CD4-positive, alpha-beta T cell treated with Interleukin-17A for 4 hours (primary cell): Measurements from ENCODE around the gene GMFB.
A peak's percentile ranks its signal among the peaks of the same experiment; 100 is the strongest.

Source experiments
- DNase-seq: peaks from one replicate; pipeline ENCODE4 v3.0.0-alpha.2; 2020; ENCODE audit warnings: mixed read lengths

GMFB gene

GRCh38 chr14:54488646-54489317 lies at the start of gene GMFB:
Gene GMFB, minus strand, starts transcription at chr14:54488980. Its CDS starts 53 bp downstream, at chr14:54488927.
- peak; percentile 89 for DNase-seq

- DNase-seq, result no peak
Observed at GRCh38 chr14:54538055-54538454, 49.3 kb upstream of the GMFB start.

GRCh38 chr14:54537651-54538050 lies 48.9 kb upstream of the GMFB start:
- no peak for DNase-seq

- no peak for DNase-seq
Observed at GRCh38 chr14:54535646-54536045, 46.9 kb upstream of the GMFB start.

DNA sequence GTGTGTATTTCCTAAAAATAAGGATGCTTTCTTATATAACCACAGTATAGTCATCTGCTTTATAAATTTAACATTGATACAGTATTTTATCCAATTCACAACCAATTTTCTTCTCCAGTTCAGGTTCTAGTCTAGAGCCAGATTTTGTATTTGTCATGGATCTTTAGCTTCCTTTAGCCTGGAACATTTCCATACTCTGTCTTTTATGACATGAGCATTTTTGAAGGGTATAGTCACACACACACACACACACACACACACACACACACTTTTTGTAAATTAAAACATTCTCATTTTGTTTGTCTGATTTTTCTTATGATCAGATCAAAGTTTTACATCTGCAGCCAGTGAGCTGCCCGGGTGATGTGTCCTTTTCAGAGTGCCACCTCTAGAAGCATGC lies 46.3 kb upstream of the GMFB start:
- DNase-seq, result no peak

GRCh38 chr14:54533100-54533499 lies 44.3 kb upstream of the GMFB start:
- DNase-seq, result no peak

DNA sequence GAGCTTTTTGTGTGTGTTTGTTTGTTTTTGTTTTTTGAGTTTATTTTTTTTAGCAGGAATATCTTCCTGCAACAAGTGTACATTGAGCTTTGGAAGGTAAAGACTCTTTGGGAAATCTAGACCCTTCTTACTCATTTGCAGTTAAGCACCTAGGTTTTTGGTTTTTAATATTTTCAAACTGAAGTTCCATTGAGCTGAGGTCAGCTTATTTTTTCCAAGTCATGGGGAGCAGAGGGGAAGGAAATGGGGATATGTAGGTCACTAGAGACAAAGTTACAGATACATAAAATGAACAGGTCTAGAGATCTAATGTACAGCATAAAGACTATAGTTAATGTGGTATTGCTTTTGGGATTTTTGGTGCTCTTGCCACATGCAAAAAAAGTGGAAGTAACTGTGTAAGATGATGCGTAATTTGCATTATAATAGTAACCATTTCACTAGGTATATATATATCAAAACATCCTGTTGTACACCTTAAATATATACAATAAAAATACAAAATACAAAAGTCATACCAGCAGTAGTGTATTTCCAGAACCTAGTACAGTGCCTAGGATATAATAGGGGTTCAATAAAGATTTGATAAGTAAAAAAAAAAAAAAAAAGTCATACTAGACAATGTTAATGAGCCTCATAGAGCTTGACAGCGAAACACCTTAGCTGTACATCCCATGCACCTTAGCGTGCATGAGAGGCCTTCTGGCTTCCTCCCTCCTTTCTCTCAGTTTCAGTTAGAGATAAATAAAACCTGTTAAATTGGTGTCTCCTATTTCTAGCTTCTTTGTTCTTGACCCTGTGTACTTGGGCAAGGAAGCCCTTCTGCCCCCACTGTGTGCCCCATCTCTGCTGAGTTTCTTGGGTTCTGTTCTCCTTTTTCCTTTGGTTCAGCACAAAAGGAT lies 43.6 kb upstream of the GMFB start:
- DNase-seq, result no peak

- no peak for DNase-seq
Observed at GRCh38 chr14:54529811-54530210, 41.0 kb upstream of the GMFB start.

- DNase-seq, result no peak
Observed at GRCh38 chr14:54528973-54529372, 40.2 kb upstream of the GMFB start.

- DNase-seq, result no peak
Observed at GRCh38 chr14:54524410-54524809, 35.6 kb upstream of the GMFB start.

GRCh38 chr14:54516709-54517108 lies 27.9 kb upstream of the GMFB start:
- DNase-seq, result no peak

GRCh38 chr14:54515670-54516069 lies 26.9 kb upstream of the GMFB start:
- no peak for DNase-seq

- no peak for DNase-seq
Observed at GRCh38 chr14:54512393-54512792, 23.6 kb upstream of the GMFB start.

DNA sequence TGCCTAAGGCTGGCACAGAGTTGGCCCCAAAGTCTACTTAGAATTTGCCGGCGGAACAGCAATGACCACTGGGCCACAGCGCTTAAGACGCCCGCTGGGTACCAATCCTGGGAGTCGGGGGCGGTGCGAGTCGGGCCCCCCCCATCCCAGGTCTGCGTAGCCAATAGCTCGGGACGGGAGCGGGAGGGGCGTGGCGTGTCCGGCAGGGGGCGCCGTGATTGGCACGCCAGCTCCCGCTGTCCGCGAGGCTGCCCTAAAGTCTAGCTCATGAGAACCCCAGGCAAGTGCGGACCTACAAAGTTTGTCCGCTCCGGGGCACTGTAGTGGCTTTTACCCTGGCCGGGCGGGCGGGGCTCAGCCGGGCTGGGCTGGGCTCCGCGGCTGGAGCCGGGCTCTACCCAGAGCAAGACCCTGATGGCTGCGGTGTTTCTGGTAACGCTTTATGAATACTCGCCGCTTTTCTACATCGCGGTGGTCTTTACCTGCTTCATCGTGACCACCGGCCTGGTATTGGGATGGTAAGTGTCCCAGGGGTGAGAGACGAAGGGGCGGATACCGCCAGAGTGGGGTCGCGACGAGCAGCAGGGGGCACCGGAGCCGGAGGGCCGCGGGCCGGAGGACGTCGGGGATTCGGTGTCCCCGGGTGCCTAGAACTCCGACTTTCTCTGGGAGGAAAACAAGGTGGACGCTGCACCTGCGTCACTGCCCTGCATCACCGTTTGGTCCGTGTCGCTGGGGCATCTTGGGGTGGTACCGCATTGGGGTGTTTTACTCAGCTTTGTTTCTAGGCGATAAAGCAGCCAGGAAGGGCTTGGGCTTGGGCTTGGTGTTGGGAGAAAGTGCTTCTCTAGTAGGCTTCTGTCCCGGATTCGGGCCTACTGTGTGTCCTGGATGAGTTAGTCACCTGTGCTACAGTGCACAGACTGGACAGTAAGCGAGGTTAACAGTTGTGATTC lies 21.0 kb upstream of the GMFB start, which contains the start of gene CGRRF1:
Gene CGRRF1 (plus strand): TSS at position 361 of the 956 bp plus-strand sequence. CDS start 54 bp downstream, at position 415.
- DNase-seq, result peak; percentile 97

DNA sequence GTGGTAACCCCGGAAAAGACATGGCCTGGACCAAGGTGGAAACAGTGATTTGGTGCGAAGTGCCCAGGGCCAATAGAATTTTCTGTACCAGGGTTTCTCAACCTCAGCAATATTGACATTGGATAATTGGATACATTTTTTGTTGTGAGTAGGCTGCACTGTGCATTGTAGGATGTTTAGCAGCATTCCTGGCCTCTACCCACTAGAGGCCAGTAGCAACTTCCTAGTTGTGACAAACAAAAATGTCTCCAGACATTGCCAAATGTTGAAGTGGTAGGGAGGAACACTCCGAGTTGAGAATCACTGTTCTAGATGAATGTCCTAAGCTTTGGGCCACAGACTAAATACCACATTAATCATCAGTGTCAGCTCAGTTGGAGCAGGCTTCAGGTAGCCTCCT lies 14.7 kb upstream of the GMFB start:
- no peak for DNase-seq

- no peak for DNase-seq
Observed at GRCh38 chr14:54502602-54503001, 13.8 kb upstream of the GMFB start.

DNA sequence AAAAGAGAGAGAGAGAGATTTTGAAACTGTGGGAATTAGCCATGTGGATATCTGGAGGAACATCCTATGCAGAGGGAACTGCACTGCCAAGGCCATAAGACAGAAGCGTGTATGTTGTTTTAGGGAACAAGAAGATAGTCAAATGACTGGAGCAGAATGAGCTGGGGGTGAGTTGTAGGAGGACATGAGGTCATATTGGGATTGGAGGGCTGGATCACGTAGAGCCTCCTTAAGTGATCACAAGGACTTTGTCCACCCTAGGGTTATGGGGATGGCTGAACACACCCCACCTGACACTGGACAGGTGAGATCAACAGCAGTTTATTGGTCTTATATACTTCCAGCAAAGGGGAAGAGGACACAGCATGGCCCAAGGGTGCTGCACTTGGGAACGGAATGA lies 12.7 kb upstream of the GMFB start:
- DNase-seq, result no peak

GRCh38 chr14:54500744-54501143 lies 12.0 kb upstream of the GMFB start:
- no peak for DNase-seq

DNA sequence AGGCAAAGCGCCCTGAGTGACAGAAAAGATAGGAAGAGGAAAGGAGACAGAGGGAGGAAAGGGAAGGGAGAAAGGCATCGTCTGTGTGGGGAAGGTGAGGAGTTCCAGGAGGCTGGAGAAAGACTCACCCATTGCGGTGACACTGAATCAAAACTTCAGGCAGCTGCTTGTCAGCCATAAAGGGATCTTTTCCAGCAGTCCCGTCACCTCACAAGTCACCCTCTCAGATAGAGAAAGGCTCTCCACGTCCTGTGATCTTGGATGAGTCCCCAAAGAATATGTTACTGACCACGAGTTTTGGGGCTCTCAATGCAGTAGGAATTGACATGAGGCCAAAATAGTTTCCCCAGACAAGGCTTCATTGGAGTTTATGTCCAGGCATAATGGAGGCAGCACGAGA lies 9.8 kb upstream of the GMFB start:
- no peak for DNase-seq

DNA sequence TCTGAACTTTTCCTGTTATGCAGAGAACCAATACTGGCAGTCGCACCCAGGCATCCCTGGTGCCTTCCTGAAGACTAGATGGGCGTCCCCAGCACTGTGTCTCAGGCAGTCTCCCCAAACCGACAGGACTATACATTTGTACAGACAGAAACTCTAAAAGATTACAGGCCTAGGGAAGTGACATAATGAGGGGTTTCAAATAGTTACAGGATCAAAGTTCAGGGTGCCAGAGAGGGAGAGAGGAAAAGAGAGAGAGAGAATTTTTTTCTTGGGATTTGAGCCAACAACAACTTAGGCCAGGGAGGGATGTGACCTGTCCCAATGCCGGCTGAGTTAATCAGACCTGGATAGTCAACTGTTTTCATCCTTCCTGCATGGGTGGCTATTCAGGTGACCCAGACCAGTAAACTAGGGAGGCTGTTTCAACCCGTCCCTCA lies 9.3 kb upstream of the GMFB start:
- DNase-seq, result no peak

GRCh38 chr14:54497224-54497623 lies 8.4 kb upstream of the GMFB start:
- no peak for DNase-seq

GRCh38 chr14:54493293-54493692 lies 4.5 kb upstream of the GMFB start:
- DNase-seq, result peak; percentile 9
